KBM-7 (cell line): ENCODE measurements around the gene DOCK7.
A peak's percentile ranks its signal among the peaks of the same experiment; 100 is the strongest.
"Not testable (repeated sequence)": the region's sequence is repeated elsewhere in the genome, so short reads cannot be mapped to it uniquely, and the experiment has no call there.

ENCODE experiments used
- DNase-seq: peaks from one replicate; pipeline ENCODE4 v3.0.0-alpha.2; 2015
- in situ Hi-C: fragments of 300-500 bp; cut with MboI; formaldehyde crosslinking; loops from 2 replicates; pipeline ENCODE4 v1.14.3; 2020; ENCODE audit warnings: low sequenced_read_pairs, low pct_unique_long_range_greater_than_20kb, mixed read lengths

The DOCK7 gene

GRCh38 chr1:62567926-62568325 lies 120.3 kb downstream of the DOCK7 start:
- peak; percentile 56 for DNase-seq
- in situ Hi-C loops, result not testable (repeated sequence)

- in situ Hi-C loops, result not testable (repeated sequence)
Measured at GRCh38 chr1:62567182-62567581, 121.0 kb downstream of the DOCK7 start.

GRCh38 chr1:62561306-62561705 lies 126.9 kb downstream of the DOCK7 start:
- DNase-seq, result no peak
- in situ Hi-C loops, result no loop called here

More at GRCh38 chr1:62567182-62567581, 121.0 kb downstream of the DOCK7 start:
- not testable (repeated sequence) for DNase-seq

DNA sequence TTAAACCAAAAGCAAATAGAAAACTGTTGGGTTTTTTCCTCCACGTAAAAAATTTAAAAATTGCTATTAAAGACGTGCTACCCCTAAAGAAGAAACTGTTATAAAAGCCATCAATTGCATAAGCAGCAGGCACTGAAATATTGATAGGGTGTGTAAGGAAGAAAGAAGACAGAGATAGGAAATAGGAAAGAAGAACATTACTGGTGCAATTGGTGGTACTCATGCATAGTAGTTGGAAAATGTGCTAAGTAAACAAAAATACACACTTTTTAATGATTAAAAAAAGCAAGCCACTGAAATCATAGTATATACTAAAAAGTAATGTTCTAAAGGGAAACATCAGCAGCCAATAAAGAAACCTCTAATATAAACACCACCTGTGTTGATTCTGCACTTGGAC lies 143.6 kb downstream of the DOCK7 start:
- in situ Hi-C loops, result no loop called here
- DNase-seq, result no peak

DNA sequence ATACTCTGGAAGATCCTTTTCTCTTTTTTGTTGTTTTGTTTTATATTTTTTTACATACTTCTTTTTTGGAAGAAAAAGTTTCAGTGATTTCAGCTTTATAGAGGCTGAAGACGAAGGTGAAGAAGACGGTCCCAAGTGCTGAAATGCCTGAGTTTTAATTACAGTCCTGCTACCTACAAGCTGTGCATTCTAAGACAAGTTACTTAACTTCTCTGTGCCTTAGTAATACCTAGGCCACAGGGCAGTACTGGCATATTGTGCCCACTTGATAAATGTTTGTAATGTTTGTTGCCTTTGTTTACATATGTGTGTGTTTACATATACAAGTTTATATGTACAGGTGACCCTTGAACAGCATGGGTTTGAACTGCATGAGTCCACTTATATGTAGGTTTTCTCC lies 147.1 kb downstream of the DOCK7 start:
- in situ Hi-C loops, result no loop called here
- DNase-seq, result no peak

- in situ Hi-C loops, result no loop called here
- DNase-seq, result no peak
Measured at GRCh38 chr1:62539028-62539447, 149.1 kb downstream of the DOCK7 start.

- in situ Hi-C loops, result no loop called here
- no peak for DNase-seq
Measured at GRCh38 chr1:62536865-62537264, 151.3 kb downstream of the DOCK7 start.

DNA sequence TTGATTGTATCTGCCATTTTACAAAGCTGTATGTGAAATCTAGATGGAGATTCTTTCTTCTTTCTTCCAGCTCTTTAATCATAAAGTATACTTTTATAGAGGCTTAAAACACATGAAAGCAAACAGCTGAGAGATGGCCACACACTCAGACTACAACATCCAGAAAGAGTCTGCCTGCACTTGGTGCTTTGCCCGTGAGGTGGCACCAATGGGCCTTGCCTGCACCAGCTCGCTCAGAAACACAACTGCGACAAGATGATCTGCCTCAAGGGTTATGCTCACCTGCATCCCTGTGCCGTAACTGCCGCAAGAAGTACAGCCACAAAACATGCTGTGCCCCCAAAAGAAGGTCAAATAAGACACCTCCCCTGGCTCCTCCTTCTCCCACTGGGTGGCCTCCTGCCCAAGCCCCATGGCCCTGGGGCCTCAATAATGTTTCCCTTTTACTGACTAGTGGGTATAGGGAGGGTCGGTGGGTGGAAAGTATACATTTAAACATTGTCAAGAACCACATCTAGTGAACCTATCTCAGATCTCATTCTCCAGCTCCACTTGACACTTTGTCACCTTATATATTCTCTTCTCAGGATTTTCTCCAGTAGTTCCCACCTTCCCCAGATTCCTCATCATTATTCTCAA lies 157.6 kb downstream of the DOCK7 start:
- no peak for DNase-seq
- in situ Hi-C loops, result no loop called here

DNA sequence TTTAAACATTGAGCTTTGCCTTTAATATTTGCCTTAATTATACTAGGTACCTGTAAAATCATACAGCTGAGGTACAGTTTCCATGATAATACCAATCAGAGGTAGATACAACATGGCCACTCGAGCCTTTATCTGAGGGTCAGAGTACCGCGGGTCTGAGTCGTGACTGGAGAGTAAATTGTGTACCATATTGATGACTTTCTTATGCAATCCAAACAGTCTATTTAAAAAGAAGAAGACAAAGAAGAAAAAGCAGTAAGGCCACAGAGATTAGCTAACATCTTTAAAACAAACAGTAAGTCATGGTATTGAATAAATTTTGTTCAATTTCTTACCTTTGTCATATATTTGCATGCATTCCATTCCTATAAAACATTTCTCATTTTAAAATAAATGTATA lies 159.0 kb downstream of the DOCK7 start:
- DNase-seq, result no peak
- in situ Hi-C loops, result no loop called here

DNA sequence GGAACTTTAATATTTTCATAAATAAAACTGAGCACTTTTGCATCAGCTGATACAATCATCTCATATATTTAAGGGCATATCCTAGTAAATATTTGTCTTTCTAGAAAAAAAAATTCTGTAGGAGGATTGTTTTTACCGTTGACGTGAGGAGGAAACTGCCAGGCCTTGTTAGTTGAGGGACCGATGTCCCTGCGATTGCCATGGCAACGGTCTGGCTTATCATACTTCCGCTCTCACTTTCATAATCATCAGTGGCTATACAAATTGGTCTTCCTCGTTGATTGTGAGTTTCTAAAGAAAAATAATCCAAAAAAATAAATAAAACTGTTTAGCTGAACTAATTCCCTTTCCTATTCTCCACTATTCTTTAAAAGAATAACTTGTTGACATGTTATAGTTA lies 160.2 kb downstream of the DOCK7 start:
- in situ Hi-C loops, result no loop called here
- DNase-seq, result no peak

DNA sequence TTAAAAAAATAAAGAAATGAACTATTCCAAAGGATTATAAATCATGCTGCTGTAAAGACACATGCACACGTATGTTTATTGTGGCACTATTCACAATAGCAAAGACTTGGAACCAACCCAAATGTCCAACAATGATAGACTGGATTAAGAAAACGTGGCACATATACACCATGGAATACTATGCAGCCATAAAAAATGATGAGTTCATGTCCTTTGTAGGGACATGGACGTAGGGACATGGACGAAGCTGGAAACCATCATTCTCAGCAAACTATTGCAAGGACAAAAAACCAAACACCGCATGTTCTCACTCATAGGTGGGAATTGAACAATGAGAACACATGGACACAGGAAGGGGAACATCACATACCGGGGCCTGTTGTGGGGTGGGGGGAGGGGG lies 160.8 kb downstream of the DOCK7 start:
- in situ Hi-C loops, DNase-seq: not testable (repeated sequence)

- DNase-seq, result no peak
- in situ Hi-C loops, result loop anchor here (25.0 kb wide), 1 partner anchor 213 kb away; no protein-coding TSS in a partner anchor
Measured at GRCh38 chr1:62523860-62524259, 164.3 kb downstream of the DOCK7 start.

- DNase-seq, result no peak
- in situ Hi-C loops, result loop anchor here (25.0 kb wide), 1 partner anchor 221 kb away; no protein-coding TSS in a partner anchor
Measured at GRCh38 chr1:62516600-62516999, 171.6 kb downstream of the DOCK7 start.

DNA sequence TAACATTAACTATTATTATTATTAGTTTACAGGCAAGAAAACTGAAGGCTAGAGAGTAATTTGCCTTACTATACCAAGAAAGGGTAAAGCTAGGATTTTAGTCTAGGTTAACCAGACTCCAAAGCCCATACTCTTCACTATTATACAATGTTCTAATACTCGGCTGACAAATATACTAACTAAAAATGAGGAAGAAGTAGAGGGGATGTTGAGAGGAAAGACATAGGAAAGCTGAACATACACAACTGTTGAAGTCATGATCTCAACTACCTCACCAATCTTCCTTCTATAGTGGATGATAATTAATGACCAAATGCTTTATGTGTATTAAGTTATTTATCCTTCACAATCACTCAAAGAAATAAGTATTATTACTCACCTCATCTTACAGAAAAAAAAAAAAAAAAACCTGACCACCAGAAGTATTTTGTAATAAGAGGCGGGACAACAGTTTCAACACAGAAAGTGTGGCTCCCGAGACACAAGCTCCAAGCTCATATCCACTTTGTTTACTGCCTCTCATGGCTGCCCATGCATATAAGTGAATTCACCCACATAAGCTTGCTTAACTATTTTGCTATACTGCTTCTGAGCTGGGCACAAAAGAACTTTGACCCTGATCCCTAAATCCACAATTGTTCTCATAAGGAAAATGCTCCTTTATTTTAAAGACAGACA lies 173.3 kb downstream of the DOCK7 start:
- DNase-seq, result no peak
- in situ Hi-C loops, result loop anchor here (25.0 kb wide), 1 partner anchor 222 kb away; no protein-coding TSS in a partner anchor

DNA sequence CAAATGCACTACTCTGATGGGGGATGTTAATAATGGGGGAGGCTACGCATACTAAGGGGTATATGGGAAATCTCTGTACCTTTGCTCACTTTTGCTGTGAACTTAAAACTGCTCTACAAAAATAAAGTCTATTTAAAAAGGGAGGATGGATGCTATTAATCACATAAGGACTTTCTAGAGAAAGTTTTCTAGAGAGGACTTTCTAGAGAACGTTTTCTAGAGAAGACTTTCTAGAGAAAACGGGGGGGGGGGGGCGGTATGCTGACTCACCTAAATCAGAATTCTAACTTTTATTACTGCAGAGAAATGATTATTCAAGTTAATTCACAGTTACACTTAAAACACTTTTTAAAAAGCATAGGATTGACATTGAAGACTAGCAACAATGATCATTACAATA lies 175.2 kb downstream of the DOCK7 start:
- in situ Hi-C loops, result loop anchor here (25.0 kb wide), 1 partner anchor 224 kb away; no protein-coding TSS in a partner anchor

GRCh38 chr1:62509028-62509427 lies 179.2 kb downstream of the DOCK7 start:
- in situ Hi-C loops, result loop anchor here (25.0 kb wide), 1 partner anchor 228 kb away; no protein-coding TSS in a partner anchor
- no peak for DNase-seq

More for the DNA sequence above, 175.2 kb downstream of the DOCK7 start:
- no peak for DNase-seq

- peak; percentile 41 for DNase-seq
- in situ Hi-C loops, result loop anchor here (25.0 kb wide), 1 partner anchor 229 kb away; no protein-coding TSS in a partner anchor
Measured at GRCh38 chr1:62508187-62508758, 179.9 kb downstream of the DOCK7 start.

DNA sequence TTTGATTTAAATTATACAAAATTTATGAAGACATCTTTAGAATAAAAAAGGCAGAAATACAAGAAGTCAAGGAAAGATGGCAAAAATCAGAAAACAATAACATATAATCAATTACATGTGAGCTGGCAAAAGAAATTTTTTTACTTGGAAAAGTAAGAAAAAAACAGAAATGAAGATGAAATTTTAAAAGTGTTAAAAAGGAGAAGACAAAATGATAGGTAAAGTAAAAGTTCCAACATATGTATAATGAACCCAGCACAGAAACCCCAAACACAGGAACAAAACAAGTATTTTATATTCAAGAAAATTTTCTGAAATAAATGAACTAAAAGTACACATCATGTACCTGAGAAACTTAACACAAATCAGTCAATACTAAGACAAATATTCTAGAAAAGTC lies 188.0 kb downstream of the DOCK7 start:
- no peak for DNase-seq
- in situ Hi-C loops, result loop anchor here (25.0 kb wide), 1 partner anchor 237 kb away; no protein-coding TSS in a partner anchor

DNA sequence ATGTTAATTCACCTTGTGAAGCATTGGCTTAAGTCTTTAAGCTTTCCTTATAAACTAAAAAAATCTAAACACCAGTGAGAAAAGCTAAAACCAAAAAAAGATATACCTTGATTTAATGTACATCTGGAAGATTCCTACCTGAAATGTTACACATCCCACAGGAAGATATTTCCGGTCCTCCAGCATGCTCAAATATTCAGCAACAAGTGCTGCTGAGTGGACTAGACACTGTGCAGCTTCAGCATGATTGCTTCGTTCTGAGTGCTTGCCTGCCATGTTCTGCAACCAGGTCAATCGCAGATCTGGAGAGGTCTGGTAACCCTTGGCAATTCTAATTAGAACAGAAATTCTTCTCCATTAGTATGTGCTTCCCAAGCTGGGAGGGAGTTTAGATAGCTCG lies 194.0 kb downstream of the DOCK7 start:
- in situ Hi-C loops, result no loop called here
- DNase-seq, result no peak

- no peak for DNase-seq
Measured at GRCh38 chr1:62493656-62494055, 194.5 kb downstream of the DOCK7 start.

More at GRCh38 chr1:62493656-62494055, 194.5 kb downstream of the DOCK7 start:
- in situ Hi-C loops, result no loop called here
